ENCODE measurements around the gene PREB. TPM values are rescaled to one million over a fixed set of nuclear protein-coding genes. Genes with fewer than 3 reads are reported as not detected.

PREB gene
- total RNA-seq, 4 donors from 2014 or later: 117 to 197 (median 154) TPM

DNA sequence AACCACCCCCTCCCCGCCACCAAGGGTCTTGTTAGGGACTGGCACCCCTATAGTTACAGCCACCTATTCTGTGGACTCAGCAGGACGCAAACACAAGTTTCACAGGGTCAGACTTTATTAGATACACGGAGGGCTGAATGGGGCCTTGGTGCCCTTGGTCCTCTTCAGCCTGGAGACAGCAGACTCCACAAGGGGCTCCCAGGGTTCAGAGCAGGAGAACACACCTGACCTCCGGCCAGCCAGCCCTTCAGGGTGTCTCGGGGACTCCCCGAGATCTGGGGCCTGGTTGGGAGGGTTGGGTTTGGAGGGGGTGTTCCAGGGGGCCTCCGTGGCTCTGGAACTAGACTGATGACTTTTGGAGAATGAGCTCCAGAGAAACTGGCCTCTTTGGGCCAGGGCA is 2.3 kb upstream of the PREB start:
- peaks cover 0 to 11% of the 10 kb centered on the region in 2 donors for H3K36me3 ChIP-seq
- no peak overlapping the region for H3K27ac ChIP-seq
- intact Hi-C loops (cut with DNase I; ENCODE audit: low total_unique reads) (no loop called here), in situ Hi-C loops (cut with MboI; ENCODE audit: low sequenced_read_pairs in 4 of 4) (no loop called here)
- TF ChIP-seq CTCF (IDR thresholded peaks at IDR 0.05 in 4 of 5, conservative IDR thresholded peaks at IDR 0.05 in 1 of 5): no peak
- no peak for TF ChIP-seq POLR2A (IDR thresholded peaks at IDR 0.05)
- H3K4me3 ChIP-seq: no peak overlapping the region
- DNase-seq (no peak), ATAC-seq (no peak)
- H3K4me1 ChIP-seq: peaks cover 15 to 16% of the 10 kb centered on the region in 2 donors
- H3K27me3 ChIP-seq: no peaks in the 10 kb centered on the region
- H3K9me3 ChIP-seq: no peaks in the 10 kb centered on the region

GRCh38 chr2:27135478-27135955 is 1.1 kb upstream of the PREB start:
- Histone ChIP-seq H3K36me3 (peaks cover 0 to 23% of the 10 kb centered on the region in 2 donors), H3K27ac (peak overlapping the region; percentile 84 to 99 (median 96)), H3K4me1 (peaks cover 15 to 16% of the 10 kb centered on the region in 2 donors), H3K4me3 (no peak overlapping the region), H3K27me3 (no peaks in the 10 kb centered on the region), H3K9me3 (no peaks in the 10 kb centered on the region)
- no peak for TF ChIP-seq POLR2A (IDR thresholded peaks at IDR 0.05)
- no peak for TF ChIP-seq CTCF (IDR thresholded peaks at IDR 0.05 in 4 of 5, conservative IDR thresholded peaks at IDR 0.05 in 1 of 5)
- intact Hi-C loops (cut with DNase I; ENCODE audit: low total_unique reads) (no loop called here), in situ Hi-C loops (cut with MboI; ENCODE audit: low sequenced_read_pairs in 4 of 4) (no loop called here)
- DNase-seq (no peak), ATAC-seq (no peak)

DNA sequence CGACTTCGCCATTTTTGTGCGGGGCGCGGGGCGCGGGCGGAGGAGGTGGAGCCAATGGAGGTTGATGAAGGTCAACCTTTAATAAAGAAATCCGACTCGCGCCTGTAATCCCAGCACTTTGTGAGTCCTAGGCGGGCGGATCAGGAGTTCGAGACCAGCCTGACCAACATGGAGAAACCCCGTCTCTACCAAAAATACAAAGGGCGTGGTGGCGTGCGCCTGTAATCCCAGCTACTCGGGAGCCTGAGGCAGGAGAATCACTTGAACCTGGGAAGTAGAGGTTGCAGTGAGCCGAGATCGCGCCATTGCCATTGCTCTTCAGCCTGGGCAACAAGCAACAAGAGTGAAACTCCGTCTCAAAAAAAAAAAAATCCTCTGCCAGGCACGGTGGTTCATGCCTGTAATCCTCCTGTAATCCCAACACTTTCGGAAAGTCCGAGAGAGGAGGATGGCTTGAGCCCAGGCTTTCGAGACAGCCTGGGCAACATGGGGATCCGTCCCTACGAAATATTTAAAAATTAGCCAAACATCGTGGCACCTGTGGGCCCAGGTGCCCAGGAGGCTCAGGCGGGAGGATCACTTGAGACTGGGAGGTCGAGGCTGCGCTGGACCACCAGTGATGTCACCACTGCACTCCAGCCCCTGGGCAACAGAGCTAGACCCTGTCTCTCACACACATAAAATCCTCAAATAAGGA is 493 bp upstream of the PREB start:
- in situ Hi-C loops (cut with MboI; ENCODE audit: low sequenced_read_pairs in 4 of 4): no loop called here
- no peak for ATAC-seq

DNA sequence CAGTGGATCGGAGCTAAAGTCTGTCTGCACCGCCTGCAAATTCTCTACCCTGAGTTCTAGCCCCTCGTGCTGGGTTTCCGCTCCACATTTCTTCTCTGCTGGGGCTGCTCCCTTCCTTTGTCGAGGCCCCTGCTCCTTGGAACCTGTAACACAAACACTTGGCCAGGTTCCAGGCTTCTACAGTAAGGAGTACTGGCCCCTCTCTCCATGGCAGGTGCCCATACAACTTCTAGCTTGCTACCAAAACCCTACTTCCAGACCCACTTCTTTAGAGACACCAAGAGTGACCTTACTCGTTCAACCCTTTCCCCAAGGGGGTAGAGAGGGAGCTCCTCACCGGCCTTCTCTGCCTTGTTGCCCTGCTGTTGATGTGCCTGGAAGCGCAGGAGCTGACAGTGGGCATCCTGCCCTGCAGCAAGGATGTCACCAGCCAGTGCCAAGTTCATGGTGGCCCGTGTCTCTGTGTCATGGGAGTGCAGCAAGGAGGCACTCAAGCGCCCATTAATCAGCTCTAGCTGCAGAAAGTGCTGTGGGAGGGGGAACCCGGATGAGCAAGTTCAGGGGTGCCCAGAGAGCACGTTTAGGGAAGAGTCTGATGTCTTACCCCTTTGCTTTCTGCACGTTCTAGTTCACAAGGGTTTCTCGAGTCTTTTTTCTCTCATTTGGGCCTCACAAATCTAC is 1.1 kb downstream of the PREB start:
- no peaks in the 10 kb centered on the region for H3K27me3 ChIP-seq
- DNase-seq (peak; percentile 48 to 63), ATAC-seq (peak; percentile 25 to 57)
- in situ Hi-C loops (cut with MboI; ENCODE audit: low sequenced_read_pairs in 4 of 4): no loop called here
- TF ChIP-seq CTCF (IDR thresholded peaks at IDR 0.05 in 4 of 5, conservative IDR thresholded peaks at IDR 0.05 in 1 of 5) (no peak), POLR2A (IDR thresholded peaks at IDR 0.05) (no peak)
- H3K4me1 ChIP-seq: peaks cover 15 to 16% of the 10 kb centered on the region in 2 donors
- intact Hi-C loops (cut with DNase I; ENCODE audit: low total_unique reads): no loop called here
- peak overlapping the region; percentile 84 to 99 (median 96) for H3K27ac ChIP-seq
- H3K4me3 ChIP-seq: peak overlapping the region; percentile 79 to 100 (median 88)
- H3K36me3 ChIP-seq: peaks cover 0 to 25% of the 10 kb centered on the region in 2 donors
- H3K9me3 ChIP-seq: no peaks in the 10 kb centered on the region

More for the DNA sequence above, 493 bp upstream of the PREB start:
- intact Hi-C loops (cut with DNase I; ENCODE audit: low total_unique reads): loop anchor here (1.0 kb wide), 1 partner anchor 77 kb away; the partner anchor contains the start of genes ATRAID and SLC5A6
- Histone ChIP-seq H3K4me1 (peaks cover 15 to 16% of the 10 kb centered on the region in 2 donors), H3K27me3 (no peaks in the 10 kb centered on the region), H3K9me3 (no peaks in the 10 kb centered on the region), H3K4me3 (peak overlapping the region in 3 of 4 donors; percentile 79 to 100 (median 84)), H3K27ac (peak overlapping the region; percentile 84 to 99 (median 96)), H3K36me3 (peaks cover 0 to 25% of the 10 kb centered on the region in 2 donors)
- TF ChIP-seq CTCF (IDR thresholded peaks at IDR 0.05 in 4 of 5, conservative IDR thresholded peaks at IDR 0.05 in 1 of 5) (no peak), POLR2A (IDR thresholded peaks at IDR 0.05) (peak in 1 of 2 donors; percentile 0)
- no peak for DNase-seq
